Psoas muscle (tissue), 8 donors: ENCODE measurements around the gene AP3M1. TPM values are rescaled to one million over a fixed set of nuclear protein-coding genes. Genes with fewer than 3 reads are reported as not detected.
A peak's percentile ranks its signal among the peaks of the same experiment; 100 is the strongest.
"Not testable (repeated sequence)": the region's sequence is repeated elsewhere in the genome, so short reads cannot be mapped to it uniquely, and the experiment has no call there.

ENCODE experiments used
- ATAC-seq, 4 donors: fragments of 200-7000 bp; cut with Tn5 transposase; one replicate each; pipeline ENCODE4 v1.9.1; 2020; ENCODE audit warnings: moderate library complexity in 3 of 4, mild to moderate bottlenecking in 2 of 4
- DNase-seq, 2 donors: peaks; one replicate each; pipeline ENCODE4 v3.0.0-alpha.2; 2020
- H3K27ac ChIP-seq: fragments of 200-600 bp; one replicate; pipeline ENCODE4 v1.8.0; 2022
- H3K27me3 ChIP-seq, 3 donors: fragments of 200-600 bp in 1 of 3; one replicate each; pipeline versions ENCODE4 v1.6.1 to v1.8.0; 2013 to 2022; ENCODE audit warnings: low read length in 2 of 3, mild to moderate bottlenecking in 2 of 3, moderate library complexity in 1 of 3; ENCODE audit not compliant: insufficient read depth in 3 of 3
- H3K36me3 ChIP-seq, 2 donors: fragments of 200-600 bp in 1 of 2; one replicate each; pipeline versions ENCODE4 v1.6.1 to v1.8.0; 2013 to 2022; ENCODE audit warnings: low read depth in 1 of 2, mild to moderate bottlenecking in 1 of 2, moderate library complexity in 1 of 2; ENCODE audit not compliant: insufficient read depth in 1 of 2
- H3K4me1 ChIP-seq: fragments of 200-600 bp; one replicate; pipeline ENCODE4 v1.8.0; 2022
- H3K4me3 ChIP-seq: fragments of 200-600 bp; one replicate; pipeline ENCODE4 v1.8.0; 2022; ENCODE audit warnings: mild to moderate bottlenecking
- H3K9me3 ChIP-seq: fragments of 200-600 bp; one replicate; pipeline ENCODE4 v1.8.0; 2022
- CTCF ChIP-seq: fragments of 200-600 bp; IDR thresholded peaks from one replicate; pipeline ENCODE4 v1.8.0; 2022; ENCODE audit warnings: antibody characterized with exemption
- WGBS, 3 donors: extraction: QIAGEN DNeasy Blood & Tissue Kit; methylation state at CpG; one replicate each; pipeline versions ENCODE4 v1.1.6 to v1.1.7; 2013; 5-methylcytosine and 5-hydroxymethylcytosine counted together
- intact Hi-C, 2 donors: fragments of 100-400 bp; cut with DNase I; formaldehyde crosslinking; loops; one replicate each; pipeline versions ENCODE4 v1.11.0 to v1.14.2; 2022
- polyA plus RNA-seq, 3 donors: library from polyadenylated mRNA; stranded (reverse); fragments of 200-250 nt; gene quantifications; one replicate each; pipeline ENCODE4 v1.2.3, GENCODE V29; 2013
- total RNA-seq, 4 donors: library from RNA; stranded (reverse); fragmentation: NEBNext Ultra II Directional in 2 of 4; extraction: Animal tissue kit (Norgen Biotek cat#: 25700) in 2 of 4; gene quantifications; one replicate each; pipeline versions ENCODE4 v1.2.1 to v1.2.4, GENCODE V29; 2021 to 2023
- donor health status: healthy with polysubstance abuse.
- donor health status: DM: no; HTN: no; CAD: no; lungs with moderate emphysema.
- donor health status: Bipolar disorder and iron deficiency.
- donor health status: healthy.
- donor health status: DM: yes; HTN: yes; CAD: no.
- donor health status: DM: no; HTN: no; CAD: no.
- donor health status: DM: no; HTN: no; CAD: no.
- donor health status: DM: yes; HTN: yes; CAD: no.

Gene AP3M1
- total and polyA plus RNA-seq, 7 donors = 9.5 to 26.9 (median 20.1) TPM

GRCh38 chr10:74150990-74151878 is 606 bp upstream of the AP3M1 start, which contains the start of gene ADK:
ADK (plus strand) TSS chr10:74151221; CDS start chr10:74151279, 58 bp downstream.
- peak; percentile 99 to 100 for DNase-seq
- Histone ChIP-seq H3K9me3 (no peaks in the 10 kb centered on the region), H3K27me3 (no peaks in the 10 kb centered on the region), H3K4me3 (peak within 1 kb of the TSS; percentile 96), H3K36me3 (peaks cover 0 to 23% of the 10 kb centered on the region in 2 donors), H3K27ac (peak within 1 kb of the TSS; percentile 96), H3K4me1 (peaks cover 34% of the 10 kb centered on the region)
- TF ChIP-seq CTCF = peak; percentile 15
- ATAC-seq = peak; percentile 93 to 94 (median 94)
- intact Hi-C loops = no loop called here
- 0 to 1% (median 0%) methylated on average over 51 to 57 of the region's 57 CpGs for WGBS, 3 donors

GRCh38 chr10:74146980-74147379 is 3.6 kb downstream of the AP3M1 start:
- H3K4me3 ChIP-seq, H3K27me3 ChIP-seq, ATAC-seq, H3K9me3 ChIP-seq, intact Hi-C loops, H3K27ac ChIP-seq, DNase-seq: not testable (repeated sequence)
- WGBS, 3 donors = 94 to 97% (median 94%) methylated on average over 10 of the region's 10 CpGs
- Histone ChIP-seq H3K36me3 (peaks cover 0 to 30% of the 10 kb centered on the region in 2 donors), H3K4me1 (peaks cover 27% of the 10 kb centered on the region)

GRCh38 chr10:74145133-74145532 is 5.5 kb downstream of the AP3M1 start:
- no peaks in the 10 kb centered on the region for H3K9me3 ChIP-seq
- no peak for TF ChIP-seq CTCF
- DNase-seq = no peak
- ATAC-seq = no peak
- peaks cover 26% of the 10 kb centered on the region for H3K4me1 ChIP-seq
- 5 to 11% (median 6%) methylated on average over 2 of the region's 2 CpGs for WGBS, 3 donors
- H3K36me3 ChIP-seq = peaks cover 0 to 31% of the 10 kb centered on the region in 2 donors
- H3K27me3 ChIP-seq = no peaks in the 10 kb centered on the region
- no peak overlapping the region for H3K27ac ChIP-seq
- intact Hi-C loops = no loop called here
- no peak overlapping the region for H3K4me3 ChIP-seq

- Histone ChIP-seq H3K27ac (no peak overlapping the region), H3K36me3 (peaks cover 8 to 35% of the 10 kb centered on the region in 2 donors), H3K9me3 (no peaks in the 10 kb centered on the region), H3K4me1 (peaks cover 8% of the 10 kb centered on the region), H3K4me3 (no peak overlapping the region), H3K27me3 (no peaks in the 10 kb centered on the region)
- WGBS, 3 donors = 82 to 89% (median 84%) methylated on average over 2 of the region's 2 CpGs
- ATAC-seq = no peak
- intact Hi-C loops = loop anchor here in 1 of 2 donors (5.0 kb wide), 1 partner anchor 53 kb away; no protein-coding TSS in a partner anchor
- no peak for DNase-seq
- TF ChIP-seq CTCF = no peak
Observed at GRCh38 chr10:74140553-74140952, 10.1 kb downstream of the AP3M1 start.

GRCh38 chr10:74139981-74140380 is 10.6 kb downstream of the AP3M1 start:
- Histone ChIP-seq H3K27ac (no peak overlapping the region), H3K9me3 (no peaks in the 10 kb centered on the region), H3K4me1 (peaks cover 2% of the 10 kb centered on the region), H3K36me3 (peaks cover 8 to 40% of the 10 kb centered on the region in 2 donors), H3K4me3 (no peak overlapping the region), H3K27me3 (no peaks in the 10 kb centered on the region)
- intact Hi-C loops = loop anchor here in 1 of 2 donors (5.0 kb wide), 1 partner anchor 53 kb away; no protein-coding TSS in a partner anchor
- no peak for DNase-seq
- 94 to 96% (median 95%) methylated on average over 17 to 18 of the region's 18 CpGs for WGBS, 3 donors
- peak in 3 of 4 donors; percentile 15 to 23 (median 19) for ATAC-seq
- no peak for TF ChIP-seq CTCF

- H3K9me3 ChIP-seq, H3K27ac ChIP-seq, H3K27me3 ChIP-seq, H3K4me3 ChIP-seq, ATAC-seq, intact Hi-C loops, H3K4me1 ChIP-seq, DNase-seq: not testable (repeated sequence)
- H3K36me3 ChIP-seq = peaks cover 8 to 54% of the 10 kb centered on the region in 2 donors
- WGBS, 3 donors = 96 to 98% (median 97%) methylated on average over 5 of the region's 5 CpGs
Observed at GRCh38 chr10:74138596-74138995, 12.0 kb downstream of the AP3M1 start.
